ENCODE results near the gene ECM1. TPM values are rescaled to one million over a fixed set of nuclear protein-coding genes. Genes with fewer than 3 reads are reported as not detected.

The ECM1 gene
- total RNA-seq, 1 donor: 20.3 TPM

GRCh38 chr1:150552128-150552910 is 44.4 kb downstream of the ECM1 start:
- TF ChIP-seq CTCF (IDR thresholded peaks at IDR 0.05; ENCODE audit: insufficient read depth, low read depth, low read length): no peak
- peak; percentile 98 for DNase-seq (ENCODE audit: low read depth)
- H3K4me3 ChIP-seq (ENCODE audit: low read depth, low read length): no peak overlapping the region

- peak; percentile 3 for TF ChIP-seq CTCF (IDR thresholded peaks at IDR 0.05; ENCODE audit: insufficient read depth, low read depth, low read length)
- H3K4me3 ChIP-seq (ENCODE audit: low read depth, low read length): no peak overlapping the region
- DNase-seq (ENCODE audit: low read depth): no peak
Observed at GRCh38 chr1:150552911-150553289, 45.0 kb downstream of the ECM1 start.

GRCh38 chr1:150553392-150554085 is 45.6 kb downstream of the ECM1 start:
- no peak for DNase-seq (ENCODE audit: low read depth)
- no peak for TF ChIP-seq CTCF (IDR thresholded peaks at IDR 0.05; ENCODE audit: insufficient read depth, low read depth, low read length)
- H3K4me3 ChIP-seq (ENCODE audit: low read depth, low read length): no peak overlapping the region

DNA sequence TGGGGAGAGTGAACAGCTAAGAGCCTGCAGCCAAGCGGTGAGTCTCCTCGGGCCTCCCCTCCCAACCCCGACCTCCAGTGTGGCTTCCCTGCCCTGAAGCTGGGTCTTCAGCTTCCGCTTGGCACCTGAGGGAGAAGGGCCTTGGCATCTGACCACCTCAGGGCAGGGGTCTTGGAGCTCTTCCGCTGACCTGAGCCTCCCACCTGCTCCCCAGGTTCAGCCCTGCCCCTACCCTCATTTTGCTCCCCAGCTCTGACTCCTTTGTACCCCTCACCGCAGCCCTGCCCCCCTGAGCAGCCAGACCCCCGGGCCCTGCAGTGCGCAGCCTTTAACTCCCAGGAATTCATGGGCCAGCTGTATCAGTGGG is 46.2 kb downstream of the ECM1 start:
- H3K4me3 ChIP-seq (ENCODE audit: low read depth, low read length): no peak overlapping the region
- TF ChIP-seq CTCF (IDR thresholded peaks at IDR 0.05; ENCODE audit: insufficient read depth, low read depth, low read length): no peak
- no peak for DNase-seq (ENCODE audit: low read depth)

DNA sequence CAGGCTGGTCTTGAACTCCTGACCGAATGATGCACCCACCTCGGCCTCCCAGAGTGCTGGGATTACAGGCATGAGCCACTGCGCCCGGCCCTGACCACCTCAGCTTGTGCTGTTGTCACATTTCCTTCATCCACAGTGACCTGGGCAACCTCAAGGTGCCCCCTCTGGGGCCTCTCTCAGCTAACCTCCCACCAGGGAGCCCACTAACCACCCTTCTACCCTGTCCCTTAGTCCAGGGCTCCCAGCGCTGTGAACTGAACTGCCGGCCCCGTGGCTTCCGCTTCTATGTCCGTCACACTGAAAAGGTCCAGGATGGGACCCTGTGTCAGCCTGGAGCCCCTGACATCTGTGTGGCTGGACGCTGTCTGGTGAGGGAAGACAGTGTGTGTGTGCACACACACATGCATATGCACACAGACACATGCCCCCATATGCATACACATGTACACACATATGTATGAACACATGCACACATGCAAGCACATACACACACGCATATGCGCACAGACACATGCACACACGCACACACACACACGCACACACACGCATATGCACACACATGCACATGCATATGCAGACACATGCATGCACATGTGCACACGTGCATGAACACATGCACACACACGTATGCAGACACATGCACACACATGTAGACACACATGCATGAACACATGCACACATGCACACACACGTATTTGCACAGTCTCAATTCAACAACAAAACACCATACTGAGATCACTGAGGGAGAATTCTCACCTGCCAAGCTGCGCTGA is 47.5 kb downstream of the ECM1 start:
- no peak overlapping the region for H3K4me3 ChIP-seq (ENCODE audit: low read depth, low read length)
- DNase-seq (ENCODE audit: low read depth): no peak
- no peak for TF ChIP-seq CTCF (IDR thresholded peaks at IDR 0.05; ENCODE audit: insufficient read depth, low read depth, low read length)

DNA sequence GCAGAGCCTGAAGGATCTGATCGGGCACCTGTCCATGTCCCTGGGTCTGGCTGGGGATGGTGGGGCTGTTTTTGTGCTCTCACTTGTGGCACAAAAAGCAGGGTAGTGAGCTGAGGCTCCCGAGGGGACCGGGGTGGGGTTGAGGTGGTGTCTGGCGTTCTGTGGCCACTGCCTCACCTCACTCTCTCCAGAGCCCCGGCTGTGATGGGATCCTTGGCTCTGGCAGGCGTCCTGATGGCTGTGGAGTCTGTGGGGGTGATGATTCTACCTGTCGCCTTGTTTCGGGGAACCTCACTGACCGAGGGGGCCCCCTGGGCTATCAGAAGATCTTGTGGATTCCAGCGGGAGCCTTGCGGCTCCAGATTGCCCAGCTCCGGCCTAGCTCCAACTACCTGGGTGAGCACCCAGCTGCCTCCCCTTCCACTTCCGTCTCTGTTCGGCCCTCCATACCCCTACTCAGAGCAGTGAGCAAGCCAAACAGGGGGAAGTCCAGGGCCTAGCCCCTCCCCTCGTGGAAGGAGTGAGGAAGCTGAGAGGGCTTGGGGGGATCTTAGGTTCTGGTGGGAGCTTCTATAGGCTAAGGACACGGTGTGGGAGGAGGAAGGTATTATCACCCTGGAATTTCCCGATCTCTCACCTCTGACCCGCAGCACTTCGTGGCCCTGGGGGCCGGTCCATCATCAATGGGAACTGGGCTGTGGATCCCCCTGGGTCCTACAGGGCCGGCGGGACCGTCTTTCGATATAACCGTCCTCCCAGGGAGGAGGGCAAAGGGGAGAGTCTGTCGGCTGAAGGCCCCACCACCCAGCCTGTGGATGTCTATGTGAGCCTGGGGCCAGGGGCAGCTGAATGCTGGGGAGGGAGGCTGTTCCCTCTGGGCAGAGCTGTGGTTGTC is 48.3 kb downstream of the ECM1 start:
- no peak for DNase-seq (ENCODE audit: low read depth)
- no peak overlapping the region for H3K4me3 ChIP-seq (ENCODE audit: low read depth, low read length)
- no peak for TF ChIP-seq CTCF (IDR thresholded peaks at IDR 0.05; ENCODE audit: insufficient read depth, low read depth, low read length)
